K562 (cell line): Measurements from ENCODE around the gene KAZN.

Source experiments
- KDM4B ChIP-seq, 2 experiments: fragments of 450-650 bp in 1 of 2; sonication (generic) in 1 of 2; IDR thresholded peaks; 2 replicates each; pipeline ENCODE4 v1.6.1; 2016 to 2017; ENCODE audit warnings: borderline replicate concordance in 2 of 2, antibody characterized with exemption in 1 of 2, low read depth in 1 of 2, mild to moderate bottlenecking in 1 of 2
- SMARCC2 ChIP-seq: fragments of 450-650 bp; IDR thresholded peaks from 2 replicates; pipeline ENCODE4 v1.6.1; 2017; ENCODE audit warnings: antibody characterized with exemption, moderate library complexity, mild to moderate bottlenecking, low read depth
- TAF1 ChIP-seq: IDR thresholded peaks from 2 replicates; pipeline ENCODE4 v1.6.1; 2011; ENCODE audit warnings: mild to moderate bottlenecking, low read length, moderate library complexity; ENCODE audit not compliant: insufficient read depth, control insufficient read depth, severe bottlenecking; ENCODE audit errors: extremely low read depth
- ZFP36 ChIP-seq: fragments of 150-350 bp; IDR thresholded peaks from 2 replicates; pipeline ENCODE4 v1.6.1; 2018; ENCODE audit warnings: low read length, low read depth; ENCODE audit not compliant: partially characterized antibody
- TF ChIP-seq, protein P1 (sequence below), 2 experiments: fragments of 450-650 bp; formaldehyde crosslinking in 1 of 2; IDR thresholded peaks; 2 replicates each; pipeline versions ENCODE4 v1.4.0 to v1.6.1; 2014 to 2020; ENCODE audit warnings: mild to moderate bottlenecking in 2 of 2, borderline replicate concordance in 1 of 2, low read depth in 1 of 2

DNA sequence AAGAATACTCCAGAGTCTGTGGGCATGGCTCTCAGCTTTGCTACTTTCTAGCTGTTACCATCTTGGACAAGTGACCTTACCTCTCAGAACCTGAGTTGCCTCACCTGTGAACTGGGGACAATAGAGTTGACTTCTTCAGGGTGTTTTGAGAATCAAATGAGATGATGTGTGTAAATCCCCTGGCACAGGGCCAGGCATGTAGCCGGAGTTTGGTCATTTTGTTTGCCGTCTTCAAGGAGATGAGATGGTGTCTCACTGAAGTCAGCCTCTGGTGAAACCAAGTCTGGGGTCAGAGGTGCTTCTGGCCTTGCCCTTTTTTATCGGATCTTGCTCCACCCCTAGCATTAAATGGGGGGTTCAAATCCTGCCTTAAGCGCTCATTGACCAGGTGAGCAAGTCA lies 405.9 kb downstream of the KAZN start:
- TF ChIP-seq SMARCC2 (no peak), ZFP36 (no peak), TAF1 (no peak), KDM4B (IDR thresholded peaks at IDR 0.05; ENCODE audit: borderline replicate concordance in 2 of 2, low read depth in 1 of 2) (no peak)
- TF ChIP-seq, protein P1, sequence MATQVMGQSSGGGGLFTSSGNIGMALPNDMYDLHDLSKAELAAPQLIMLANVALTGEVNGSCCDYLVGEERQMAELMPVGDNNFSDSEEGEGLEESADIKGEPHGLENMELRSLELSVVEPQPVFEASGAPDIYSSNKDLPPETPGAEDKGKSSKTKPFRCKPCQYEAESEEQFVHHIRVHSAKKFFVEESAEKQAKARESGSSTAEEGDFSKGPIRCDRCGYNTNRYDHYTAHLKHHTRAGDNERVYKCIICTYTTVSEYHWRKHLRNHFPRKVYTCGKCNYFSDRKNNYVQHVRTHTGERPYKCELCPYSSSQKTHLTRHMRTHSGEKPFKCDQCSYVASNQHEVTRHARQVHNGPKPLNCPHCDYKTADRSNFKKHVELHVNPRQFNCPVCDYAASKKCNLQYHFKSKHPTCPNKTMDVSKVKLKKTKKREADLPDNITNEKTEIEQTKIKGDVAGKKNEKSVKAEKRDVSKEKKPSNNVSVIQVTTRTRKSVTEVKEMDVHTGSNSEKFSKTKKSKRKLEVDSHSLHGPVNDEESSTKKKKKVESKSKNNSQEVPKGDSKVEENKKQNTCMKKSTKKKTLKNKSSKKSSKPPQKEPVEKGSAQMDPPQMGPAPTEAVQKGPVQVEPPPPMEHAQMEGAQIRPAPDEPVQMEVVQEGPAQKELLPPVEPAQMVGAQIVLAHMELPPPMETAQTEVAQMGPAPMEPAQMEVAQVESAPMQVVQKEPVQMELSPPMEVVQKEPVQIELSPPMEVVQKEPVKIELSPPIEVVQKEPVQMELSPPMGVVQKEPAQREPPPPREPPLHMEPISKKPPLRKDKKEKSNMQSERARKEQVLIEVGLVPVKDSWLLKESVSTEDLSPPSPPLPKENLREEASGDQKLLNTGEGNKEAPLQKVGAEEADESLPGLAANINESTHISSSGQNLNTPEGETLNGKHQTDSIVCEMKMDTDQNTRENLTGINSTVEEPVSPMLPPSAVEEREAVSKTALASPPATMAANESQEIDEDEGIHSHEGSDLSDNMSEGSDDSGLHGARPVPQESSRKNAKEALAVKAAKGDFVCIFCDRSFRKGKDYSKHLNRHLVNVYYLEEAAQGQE (IDR thresholded peaks at IDR 0.05; ENCODE audit: borderline replicate concordance) = no peak
- TF ChIP-seq, protein P1 (CRISPR knock-in tag; IDR thresholded peaks at IDR 0.05; ENCODE audit: low read depth) = no peak
